Right atrium auricular region (tissue), 2 donors: ENCODE data around the gene CES2. TPM values are rescaled to one million over a fixed set of nuclear protein-coding genes. Genes with fewer than 3 reads are reported as not detected.

Experiments
- DNase-seq: peaks from one replicate; pipeline ENCODE4 v3.0.0-alpha.2; 2019; ENCODE audit warnings: low spot score
- H3K27ac ChIP-seq, 2 donors: fragments of 200-600 bp; sonication (generic); 1 replicate in 1 of 2; 2 replicates in 1 of 2; pipeline ENCODE4 v1.5.1; 2016 to 2019
- H3K27me3 ChIP-seq, 2 donors: fragments of 200-600 bp; sonication (generic); one replicate each; pipeline versions ENCODE4 v1.5.1 to v1.6.0; 2017 to 2019
- H3K36me3 ChIP-seq: fragments of 200-600 bp; sonication (generic); one replicate; pipeline ENCODE4 v1.5.1; 2016
- H3K4me1 ChIP-seq, 2 donors: fragments of 200-600 bp; sonication (generic); one replicate each; pipeline versions ENCODE4 v1.5.1 to v1.6.0; 2017 to 2019
- H3K4me3 ChIP-seq, 2 donors: fragments of 200-600 bp; sonication (generic); 1 replicate in 1 of 2; 2 replicates in 1 of 2; pipeline ENCODE4 v1.5.1; 2017 to 2019; ENCODE audit warnings: mild to moderate bottlenecking in 1 of 2, moderate library complexity in 1 of 2
- H3K9me3 ChIP-seq, 2 donors: fragments of 200-600 bp; sonication (generic); one replicate each; pipeline ENCODE4 v1.5.1; 2019
- total RNA-seq, 2 donors: library from RNA; depleted of rRNA; stranded (reverse); fragments of >200 nt; gene quantifications; one replicate each; pipeline ENCODE4 v1.1.0, GENCODE V29; 2016
- TF ChIP-seq, protein P1 (sequence below), 2 donors: fragments of 200-600 bp; sonication (generic); IDR thresholded peaks; one replicate each; pipeline ENCODE4 v1.5.1; 2019; ENCODE audit warnings: antibody characterized with exemption in 2 of 2

The CES2 gene
- total RNA-seq, 2 donors from 2014 or later: 33.1 to 51.4 TPM

DNA sequence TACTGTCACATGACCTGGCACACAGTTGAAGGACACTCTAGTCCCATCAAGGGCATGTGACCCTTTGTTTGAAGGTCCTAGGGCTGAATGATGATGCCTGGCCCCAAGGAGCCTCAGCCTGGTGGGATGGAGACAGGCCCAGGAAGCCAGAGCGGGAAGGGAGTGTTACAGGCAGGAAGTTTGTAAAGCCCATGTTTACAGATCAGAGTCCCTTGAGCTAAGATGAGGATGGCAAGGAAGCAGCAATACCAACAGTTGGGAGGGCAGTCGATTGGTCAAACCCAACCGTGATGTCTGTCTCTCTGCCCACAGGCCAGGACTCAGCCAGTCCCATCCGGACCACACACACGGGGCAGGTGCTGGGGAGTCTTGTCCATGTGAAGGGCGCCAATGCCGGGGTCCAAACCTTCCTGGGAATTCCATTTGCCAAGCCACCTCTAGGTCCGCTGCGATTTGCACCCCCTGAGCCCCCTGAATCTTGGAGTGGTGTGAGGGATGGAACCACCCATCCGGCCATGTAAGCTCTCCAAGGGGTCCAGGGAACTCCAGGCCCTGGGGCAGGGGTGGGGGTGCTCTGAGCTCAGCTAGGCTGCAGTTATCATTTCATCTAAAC, 2.5 kb downstream of the CES2 start:
- no peaks in the 10 kb centered on the region for H3K9me3 ChIP-seq
- H3K4me1 ChIP-seq: peaks cover 0 to 33% of the 10 kb centered on the region in 2 donors
- H3K4me3 ChIP-seq: no peak overlapping the region
- no peaks in the 10 kb centered on the region for H3K27me3 ChIP-seq
- H3K27ac ChIP-seq: no peak overlapping the region
- H3K36me3 ChIP-seq: peaks cover 47% of the 10 kb centered on the region
- no peak for DNase-seq
- TF ChIP-seq, protein P1, sequence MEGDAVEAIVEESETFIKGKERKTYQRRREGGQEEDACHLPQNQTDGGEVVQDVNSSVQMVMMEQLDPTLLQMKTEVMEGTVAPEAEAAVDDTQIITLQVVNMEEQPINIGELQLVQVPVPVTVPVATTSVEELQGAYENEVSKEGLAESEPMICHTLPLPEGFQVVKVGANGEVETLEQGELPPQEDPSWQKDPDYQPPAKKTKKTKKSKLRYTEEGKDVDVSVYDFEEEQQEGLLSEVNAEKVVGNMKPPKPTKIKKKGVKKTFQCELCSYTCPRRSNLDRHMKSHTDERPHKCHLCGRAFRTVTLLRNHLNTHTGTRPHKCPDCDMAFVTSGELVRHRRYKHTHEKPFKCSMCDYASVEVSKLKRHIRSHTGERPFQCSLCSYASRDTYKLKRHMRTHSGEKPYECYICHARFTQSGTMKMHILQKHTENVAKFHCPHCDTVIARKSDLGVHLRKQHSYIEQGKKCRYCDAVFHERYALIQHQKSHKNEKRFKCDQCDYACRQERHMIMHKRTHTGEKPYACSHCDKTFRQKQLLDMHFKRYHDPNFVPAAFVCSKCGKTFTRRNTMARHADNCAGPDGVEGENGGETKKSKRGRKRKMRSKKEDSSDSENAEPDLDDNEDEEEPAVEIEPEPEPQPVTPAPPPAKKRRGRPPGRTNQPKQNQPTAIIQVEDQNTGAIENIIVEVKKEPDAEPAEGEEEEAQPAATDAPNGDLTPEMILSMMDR (IDR thresholded peaks at IDR 0.05): no peak

DNA sequence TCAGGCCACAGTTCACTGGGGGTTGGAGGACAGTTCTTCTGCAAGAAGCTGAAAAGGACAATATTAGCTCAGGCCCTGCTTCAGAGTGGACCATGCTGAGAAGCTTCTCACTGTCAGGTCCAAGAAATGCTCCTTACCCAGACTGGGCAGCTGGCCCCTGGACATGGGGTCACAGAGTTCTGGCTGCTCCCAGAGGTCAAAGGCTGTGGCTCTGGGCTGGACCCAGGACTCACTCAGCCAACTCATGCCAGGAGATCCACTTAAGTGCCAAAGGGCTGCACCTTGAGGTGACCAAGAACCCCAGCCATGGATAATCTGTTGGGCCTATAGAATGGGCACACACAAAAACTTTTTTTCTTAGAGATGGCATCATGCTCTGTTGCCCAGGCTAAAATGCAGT, 4.0 kb downstream of the CES2 start:
- DNase-seq: no peak
- Histone ChIP-seq H3K4me1 (peaks cover 0 to 23% of the 10 kb centered on the region in 2 donors), H3K36me3 (peaks cover 59% of the 10 kb centered on the region), H3K4me3 (no peak overlapping the region), H3K27ac (no peak overlapping the region), H3K27me3 (no peaks in the 10 kb centered on the region), H3K9me3 (no peaks in the 10 kb centered on the region)
- TF ChIP-seq, protein P1 (IDR thresholded peaks at IDR 0.05): no peak

GRCh38 chr16:66940236-66940635, 4.9 kb downstream of the CES2 start:
- no peak for DNase-seq
- H3K9me3 ChIP-seq: no peaks in the 10 kb centered on the region
- H3K4me1 ChIP-seq: peaks cover 0 to 21% of the 10 kb centered on the region in 2 donors
- no peak overlapping the region for H3K27ac ChIP-seq
- TF ChIP-seq, protein P1 (IDR thresholded peaks at IDR 0.05): no peak
- no peaks in the 10 kb centered on the region for H3K27me3 ChIP-seq
- no peak overlapping the region for H3K4me3 ChIP-seq
- peaks cover 59% of the 10 kb centered on the region for H3K36me3 ChIP-seq

GRCh38 chr16:66942981-66943380, 7.7 kb downstream of the CES2 start:
- peaks cover 59% of the 10 kb centered on the region for H3K36me3 ChIP-seq
- no peak overlapping the region for H3K27ac ChIP-seq

DNA sequence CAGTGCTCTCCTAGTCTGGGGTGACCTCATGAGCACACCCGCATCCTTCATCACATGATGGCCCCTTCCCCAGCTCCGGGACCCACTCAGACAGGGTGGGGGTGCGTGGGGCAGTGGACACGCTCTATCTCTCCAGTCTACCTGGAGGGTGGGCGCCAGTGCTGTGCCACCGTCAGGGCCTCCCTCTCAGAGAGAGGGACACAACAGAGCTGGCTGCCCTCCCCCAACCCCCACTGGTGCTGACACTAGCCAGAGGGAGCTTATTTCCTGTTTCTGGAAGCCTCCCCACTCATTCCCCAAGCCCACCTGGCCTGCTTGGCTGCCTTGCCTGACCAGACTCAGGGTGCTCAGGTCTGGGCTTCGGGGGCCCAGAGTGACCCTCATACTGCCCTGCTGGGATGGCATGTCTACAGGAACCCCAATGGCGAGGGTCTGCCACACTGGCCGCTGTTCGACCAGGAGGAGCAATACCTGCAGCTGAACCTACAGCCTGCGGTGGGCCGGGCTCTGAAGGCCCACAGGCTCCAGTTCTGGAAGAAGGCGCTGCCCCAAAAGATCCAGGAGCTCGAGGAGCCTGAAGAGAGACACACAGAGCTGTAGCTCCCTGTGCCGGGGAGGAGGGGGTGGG, 8.2 kb downstream of the CES2 start:
- no peaks in the 10 kb centered on the region for H3K9me3 ChIP-seq
- no peaks in the 10 kb centered on the region for H3K27me3 ChIP-seq
- no peak overlapping the region for H3K4me3 ChIP-seq
- no peak for DNase-seq
- H3K36me3 ChIP-seq: peaks cover 54% of the 10 kb centered on the region
- no peak overlapping the region for H3K27ac ChIP-seq
- TF ChIP-seq, protein P1 (IDR thresholded peaks at IDR 0.05): no peak
- H3K4me1 ChIP-seq: peaks cover 0 to 16% of the 10 kb centered on the region in 2 donors

More at GRCh38 chr16:66942981-66943380, 7.7 kb downstream of the CES2 start:
- Histone ChIP-seq H3K9me3 (no peaks in the 10 kb centered on the region), H3K27me3 (no peaks in the 10 kb centered on the region), H3K4me1 (peaks cover 0 to 11% of the 10 kb centered on the region in 2 donors), H3K4me3 (no peak overlapping the region)
- no peak for DNase-seq
- TF ChIP-seq, protein P1 (IDR thresholded peaks at IDR 0.05): no peak
